WTC11 (cell line): ENCODE data around the gene RHBDL2. TPM values are rescaled to one million over a fixed set of nuclear protein-coding genes. Genes with fewer than 3 reads are reported as not detected.
"Not testable (repeated sequence)": the region's sequence is repeated elsewhere in the genome, so short reads cannot be mapped to it uniquely, and the experiment has no call there.

Experiments used
- ATAC-seq: fragments of 200-7000 bp; cut with Tn5 transposase; 2 replicates; pipeline ENCODE4 v1.10.0; 2021; ENCODE audit warnings: mild to moderate bottlenecking, moderate library complexity
- CTCF ChIA-PET: fragments of 300-600 bp; sonication (Branson Sonifier 250); formaldehyde crosslinking; loops from one replicate; lab custom pipeline; 2021; ENCODE audit warnings: antibody characterized with exemption; lab: Charles Lee
- POLR2A ChIA-PET: fragments of 350-600 bp; sonication (Branson Sonifier 250); formaldehyde crosslinking; loops from one replicate; lab custom pipeline; 2021; ENCODE audit warnings: antibody characterized with exemption; lab: Charles Lee
- DNase-seq: peaks from one replicate; pipeline ENCODE4 v3.0.0; 2021; ENCODE audit warnings: low spot score
- H3K27ac Mint-ChIP-seq: 2 replicates; pipeline ENCODE4 v1.8.0; 2021; ENCODE audit warnings: mixed read lengths
- H3K27me3 Mint-ChIP-seq: 2 replicates; pipeline ENCODE4 v1.8.0; 2021; ENCODE audit warnings: low read depth, mild to moderate bottlenecking, moderate library complexity, mixed read lengths
- H3K36me3 Mint-ChIP-seq: 2 replicates; pipeline ENCODE4 v1.8.0; 2021; ENCODE audit warnings: mixed read lengths
- H3K4me1 Mint-ChIP-seq: 2 replicates; pipeline ENCODE4 v1.8.0; 2022; ENCODE audit warnings: mixed read lengths
- H3K4me3 Mint-ChIP-seq: 2 replicates; pipeline ENCODE4 v1.8.0; 2021; ENCODE audit warnings: mild to moderate bottlenecking, moderate library complexity, mixed read lengths
- H3K9me3 Mint-ChIP-seq: 2 replicates; pipeline ENCODE4 v1.8.0; 2021; ENCODE audit warnings: mixed read lengths
- AFF4 ChIP-seq: sonication (generic); formaldehyde crosslinking; IDR thresholded peaks from 2 replicates; pipeline ENCODE4 v1.8.1; 2023; ENCODE audit warnings: mild to moderate bottlenecking, missing genetic modification reagents, borderline replicate concordance
- ATF1 ChIP-seq: sonication (generic); formaldehyde crosslinking; IDR thresholded peaks from 2 replicates; pipeline ENCODE4 v1.8.1; 2023; ENCODE audit warnings: mild to moderate bottlenecking, moderate library complexity, missing genetic modification reagents
- CDX4 ChIP-seq: fragments of 250-450 bp; sonication (Bioruptor Pico); IDR thresholded peaks from 2 replicates; pipeline ENCODE4 v1.9.0; 2021; ENCODE audit warnings: moderate library complexity, mild to moderate bottlenecking, inconsistent platforms, borderline replicate concordance
- CREB1 ChIP-seq: sonication (generic); formaldehyde crosslinking; IDR thresholded peaks from 2 replicates; pipeline ENCODE4 v1.8.0; 2023; ENCODE audit warnings: mild to moderate bottlenecking, missing genetic modification reagents
- E2F1 ChIP-seq: sonication (generic); formaldehyde crosslinking; IDR thresholded peaks from 2 replicates; pipeline ENCODE4 v1.8.0; 2022; ENCODE audit warnings: mild to moderate bottlenecking, missing genetic modification reagents
- E2F5 ChIP-seq: sonication (generic); formaldehyde crosslinking; IDR thresholded peaks from 2 replicates; pipeline ENCODE4 v1.8.1; 2022; ENCODE audit warnings: mild to moderate bottlenecking, moderate library complexity, missing genetic modification reagents
- NFYB ChIP-seq: sonication (generic); formaldehyde crosslinking; conservative IDR thresholded peaks from 2 replicates; pipeline ENCODE4 v1.8.0; 2022; ENCODE audit warnings: low read depth, missing genetic modification reagents
- NR1H2 ChIP-seq: sonication (generic); formaldehyde crosslinking; IDR thresholded peaks from 2 replicates; pipeline ENCODE4 v1.9.0; 2021; ENCODE audit warnings: mild to moderate bottlenecking, moderate library complexity, missing genetic modification reagents
- RELA ChIP-seq: sonication (generic); formaldehyde crosslinking; IDR thresholded peaks from 2 replicates; pipeline ENCODE4 v1.8.1; 2022; ENCODE audit warnings: missing genetic modification reagents, mild to moderate bottlenecking, borderline replicate concordance
- SOX15 ChIP-seq: fragments of 250-450 bp; sonication (Bioruptor Pico); IDR thresholded peaks from 2 replicates; pipeline ENCODE4 v1.9.0; 2021; ENCODE audit warnings: mild to moderate bottlenecking
- TEAD4 ChIP-seq: sonication (generic); formaldehyde crosslinking; IDR thresholded peaks from 2 replicates; pipeline ENCODE4 v1.8.0; 2022; ENCODE audit warnings: mild to moderate bottlenecking, missing genetic modification reagents
- ZNF396 ChIP-seq: fragments of 250-450 bp; sonication (Bioruptor Pico); IDR thresholded peaks from 2 replicates; pipeline ENCODE4 v1.8.0; 2021; ENCODE audit warnings: mild to moderate bottlenecking, moderate library complexity, borderline replicate concordance
- total RNA-seq: library from RNA; stranded (reverse); gene quantifications from 3 replicates; pipeline ENCODE4 v1.2.3, GENCODE V29; 2021
- TF ChIP-seq, protein P1 (sequence below): sonication (generic); formaldehyde crosslinking; IDR thresholded peaks from 2 replicates; pipeline ENCODE4 v1.8.0; 2023; ENCODE audit warnings: missing genetic modification reagents
- TF ChIP-seq, protein P2 (sequence below): sonication (generic); formaldehyde crosslinking; IDR thresholded peaks from 2 replicates; pipeline ENCODE4 v1.8.1; 2022; ENCODE audit warnings: missing genetic modification reagents, borderline replicate concordance
- TF ChIP-seq, protein P3 (sequence below): sonication (generic); formaldehyde crosslinking; IDR thresholded peaks from 2 replicates; pipeline ENCODE4 v1.8.0; 2022; ENCODE audit warnings: mild to moderate bottlenecking, missing genetic modification reagents

The RHBDL2 gene
- total RNA-seq, 1 experiment from 2014 or later, result 0.26 TPM

- no peak for ATAC-seq
- TF ChIP-seq, protein P1, sequence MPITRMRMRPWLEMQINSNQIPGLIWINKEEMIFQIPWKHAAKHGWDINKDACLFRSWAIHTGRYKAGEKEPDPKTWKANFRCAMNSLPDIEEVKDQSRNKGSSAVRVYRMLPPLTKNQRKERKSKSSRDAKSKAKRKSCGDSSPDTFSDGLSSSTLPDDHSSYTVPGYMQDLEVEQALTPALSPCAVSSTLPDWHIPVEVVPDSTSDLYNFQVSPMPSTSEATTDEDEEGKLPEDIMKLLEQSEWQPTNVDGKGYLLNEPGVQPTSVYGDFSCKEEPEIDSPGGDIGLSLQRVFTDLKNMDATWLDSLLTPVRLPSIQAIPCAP (CRISPR knock-in tag), result no peak
- H3K4me3 Mint-ChIP-seq, result no peak overlapping the region
- no peak overlapping the region for H3K27ac Mint-ChIP-seq
- POLR2A ChIA-PET, result no interaction called here
- 0 out of 2 replicates have a peak, but pooled peaks cover 5% of the 10 kb centered on the region for H3K9me3 Mint-ChIP-seq
- H3K36me3 Mint-ChIP-seq, result peaks cover 46% of the 10 kb centered on the region
- H3K4me1 Mint-ChIP-seq, result no peaks in the 10 kb centered on the region
- H3K27me3 Mint-ChIP-seq, result no peaks in the 10 kb centered on the region
- CTCF ChIA-PET, result no interaction called here
- DNase-seq, result no peak
These were observed 93.6 kb downstream of the RHBDL2 start for GRCh38 chr1:38848071-38848470.

DNA sequence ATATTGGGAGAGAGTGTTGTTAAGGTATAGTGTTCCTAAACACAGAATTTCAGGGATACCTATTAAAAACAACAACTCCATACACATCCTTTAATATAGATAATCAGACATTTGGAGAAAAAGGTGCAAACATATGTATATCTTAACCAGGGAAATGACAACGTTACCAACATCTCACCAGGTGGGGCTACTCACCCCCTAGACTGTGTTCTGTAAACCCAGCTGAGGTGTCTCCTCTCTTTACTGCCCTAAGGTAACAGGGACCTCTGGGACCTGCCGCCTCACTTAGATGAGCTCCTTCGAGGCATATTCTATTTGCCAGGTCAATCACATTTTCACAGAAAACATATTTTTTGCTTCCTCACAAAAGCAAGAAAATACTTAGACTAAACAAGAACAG is 95.4 kb downstream of the RHBDL2 start:
- 0 out of 2 replicates have a peak, but pooled peaks cover 5% of the 10 kb centered on the region for H3K9me3 Mint-ChIP-seq
- H3K4me1 Mint-ChIP-seq, result no peaks in the 10 kb centered on the region
- H3K27me3 Mint-ChIP-seq, result no peaks in the 10 kb centered on the region
- CTCF ChIA-PET, result interaction anchor here (0.5 to 1.0 kb wide), 3 partner anchors 13 to 205 kb away, joined by 3 read pairs; partner anchors contain the start of gene RRAGC
- no peak for DNase-seq
- peaks cover 44% of the 10 kb centered on the region for H3K36me3 Mint-ChIP-seq
- H3K4me3 Mint-ChIP-seq, result no peak overlapping the region
- no peak for ATAC-seq
- POLR2A ChIA-PET, result no interaction called here
- TF ChIP-seq CDX4 (CRISPR knock-in tag) (no peak), AFF4 (CRISPR knock-in tag) (no peak), TEAD4 (CRISPR knock-in tag) (no peak), NR1H2 (CRISPR knock-in tag) (no peak), E2F1 (CRISPR knock-in tag) (no peak), NFYB (no peak), SOX15 (CRISPR knock-in tag) (no peak), ZNF396 (CRISPR knock-in tag) (no peak), E2F5 (CRISPR knock-in tag) (no peak), ATF1 (CRISPR knock-in tag) (no peak), RELA (CRISPR knock-in tag) (no peak), CREB1 (CRISPR knock-in tag) (no peak)
- TF ChIP-seq, protein P2, sequence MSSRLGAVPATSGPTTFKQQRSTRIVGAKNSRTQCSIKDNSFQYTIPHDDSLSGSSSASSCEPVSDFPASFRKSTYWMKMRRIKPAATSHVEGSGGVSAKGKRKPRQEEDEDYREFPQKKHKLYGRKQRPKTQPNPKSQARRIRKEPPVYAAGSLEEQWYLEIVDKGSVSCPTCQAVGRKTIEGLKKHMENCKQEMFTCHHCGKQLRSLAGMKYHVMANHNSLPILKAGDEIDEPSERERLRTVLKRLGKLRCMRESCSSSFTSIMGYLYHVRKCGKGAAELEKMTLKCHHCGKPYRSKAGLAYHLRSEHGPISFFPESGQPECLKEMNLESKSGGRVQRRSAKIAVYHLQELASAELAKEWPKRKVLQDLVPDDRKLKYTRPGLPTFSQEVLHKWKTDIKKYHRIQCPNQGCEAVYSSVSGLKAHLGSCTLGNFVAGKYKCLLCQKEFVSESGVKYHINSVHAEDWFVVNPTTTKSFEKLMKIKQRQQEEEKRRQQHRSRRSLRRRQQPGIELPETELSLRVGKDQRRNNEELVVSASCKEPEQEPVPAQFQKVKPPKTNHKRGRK (CRISPR knock-in tag), result no peak
- TF ChIP-seq, protein P3, sequence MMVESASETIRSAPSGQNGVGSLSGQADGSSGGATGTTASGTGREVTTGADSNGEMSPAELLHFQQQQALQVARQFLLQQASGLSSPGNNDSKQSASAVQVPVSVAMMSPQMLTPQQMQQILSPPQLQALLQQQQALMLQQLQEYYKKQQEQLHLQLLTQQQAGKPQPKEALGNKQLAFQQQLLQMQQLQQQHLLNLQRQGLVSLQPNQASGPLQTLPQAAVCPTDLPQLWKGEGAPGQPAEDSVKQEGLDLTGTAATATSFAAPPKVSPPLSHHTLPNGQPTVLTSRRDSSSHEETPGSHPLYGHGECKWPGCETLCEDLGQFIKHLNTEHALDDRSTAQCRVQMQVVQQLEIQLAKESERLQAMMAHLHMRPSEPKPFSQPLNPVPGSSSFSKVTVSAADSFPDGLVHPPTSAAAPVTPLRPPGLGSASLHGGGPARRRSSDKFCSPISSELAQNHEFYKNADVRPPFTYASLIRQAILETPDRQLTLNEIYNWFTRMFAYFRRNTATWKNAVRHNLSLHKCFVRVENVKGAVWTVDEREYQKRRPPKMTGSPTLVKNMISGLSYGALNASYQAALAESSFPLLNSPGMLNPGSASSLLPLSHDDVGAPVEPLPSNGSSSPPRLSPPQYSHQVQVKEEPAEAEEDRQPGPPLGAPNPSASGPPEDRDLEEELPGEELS, result no peak
- H3K27ac Mint-ChIP-seq, result no peak overlapping the region

GRCh38 chr1:38845088-38845487 is 96.5 kb downstream of the RHBDL2 start:
- POLR2A ChIA-PET, result interaction anchor here (0.6 kb wide), 1 partner anchor 190 kb away, joined by 3 read pairs; no protein-coding TSS in a partner anchor
- ATAC-seq, H3K4me3 Mint-ChIP-seq, H3K4me1 Mint-ChIP-seq, H3K27me3 Mint-ChIP-seq, DNase-seq, H3K27ac Mint-ChIP-seq, H3K9me3 Mint-ChIP-seq, CTCF ChIA-PET: not testable (repeated sequence)
- H3K36me3 Mint-ChIP-seq, result peaks cover 42% of the 10 kb centered on the region
